ELF-1 (cell line): ENCODE measurements around the gene TMEM108.
"Not testable (repeated sequence)": the region's sequence is repeated elsewhere in the genome, so short reads cannot be mapped to it uniquely, and the experiment has no call there.

Experiments used
- DNase-seq: peaks from one replicate; pipeline ENCODE4 v3.0.0-alpha.2; 2016; ENCODE audit warnings: low read depth, low spot score

The TMEM108 gene

DNA sequence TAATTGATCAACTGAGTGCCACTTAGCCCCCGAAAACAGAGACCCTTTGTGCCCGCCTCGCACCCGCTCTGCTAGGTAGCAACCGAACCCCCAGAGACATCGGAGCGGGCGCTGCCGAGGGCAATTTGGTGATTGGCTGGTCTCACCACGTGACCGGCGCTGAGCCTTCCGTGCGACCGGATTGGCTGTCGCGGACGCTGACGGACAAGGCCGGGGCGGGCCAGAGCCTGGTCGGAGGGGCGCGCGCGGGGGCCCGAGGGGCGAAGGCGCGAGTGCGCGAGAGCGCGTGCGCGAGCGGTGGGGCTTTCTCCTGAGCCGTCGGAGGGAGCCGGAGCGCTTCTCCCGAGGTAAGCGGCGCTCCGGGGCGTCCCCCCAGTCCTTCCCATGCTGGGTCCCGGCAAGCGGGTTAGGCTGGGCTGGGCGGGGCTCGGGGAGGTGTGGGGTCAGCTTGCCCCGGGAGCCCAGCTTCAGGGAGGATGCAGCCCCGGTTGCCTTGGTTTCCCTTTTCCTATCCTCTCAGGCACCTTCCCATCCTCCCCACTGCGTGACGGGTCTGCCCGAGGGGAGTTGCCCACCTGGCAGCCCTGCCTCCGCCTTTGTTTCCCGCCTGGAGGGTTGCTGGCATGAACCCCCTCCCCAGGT is at the start of gene TMEM108:
TSS of gene TMEM108 (plus strand) at position 303 of the 642 bp plus-strand sequence.
- DNase-seq: peak; percentile 90

DNA sequence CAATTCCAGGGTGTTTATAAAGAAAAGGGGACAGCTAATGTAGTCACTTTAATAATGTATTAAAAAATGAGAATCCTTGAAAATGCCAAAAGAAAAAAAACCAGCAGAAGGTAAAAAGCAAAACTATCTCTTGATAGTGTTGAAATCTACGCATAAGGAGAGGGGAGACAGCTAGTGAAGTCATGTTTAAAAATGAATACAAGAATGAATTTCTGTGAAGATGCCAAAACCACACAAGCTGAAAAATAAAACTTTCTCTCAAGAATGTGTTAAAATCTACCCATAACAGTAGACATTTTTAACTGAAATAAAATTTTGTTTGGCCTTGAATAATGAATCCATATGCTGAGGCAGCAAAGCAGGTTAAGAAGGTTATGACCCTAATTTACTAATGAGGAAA is 42.2 kb upstream of the TMEM108 start:
- DNase-seq: no peak

DNA sequence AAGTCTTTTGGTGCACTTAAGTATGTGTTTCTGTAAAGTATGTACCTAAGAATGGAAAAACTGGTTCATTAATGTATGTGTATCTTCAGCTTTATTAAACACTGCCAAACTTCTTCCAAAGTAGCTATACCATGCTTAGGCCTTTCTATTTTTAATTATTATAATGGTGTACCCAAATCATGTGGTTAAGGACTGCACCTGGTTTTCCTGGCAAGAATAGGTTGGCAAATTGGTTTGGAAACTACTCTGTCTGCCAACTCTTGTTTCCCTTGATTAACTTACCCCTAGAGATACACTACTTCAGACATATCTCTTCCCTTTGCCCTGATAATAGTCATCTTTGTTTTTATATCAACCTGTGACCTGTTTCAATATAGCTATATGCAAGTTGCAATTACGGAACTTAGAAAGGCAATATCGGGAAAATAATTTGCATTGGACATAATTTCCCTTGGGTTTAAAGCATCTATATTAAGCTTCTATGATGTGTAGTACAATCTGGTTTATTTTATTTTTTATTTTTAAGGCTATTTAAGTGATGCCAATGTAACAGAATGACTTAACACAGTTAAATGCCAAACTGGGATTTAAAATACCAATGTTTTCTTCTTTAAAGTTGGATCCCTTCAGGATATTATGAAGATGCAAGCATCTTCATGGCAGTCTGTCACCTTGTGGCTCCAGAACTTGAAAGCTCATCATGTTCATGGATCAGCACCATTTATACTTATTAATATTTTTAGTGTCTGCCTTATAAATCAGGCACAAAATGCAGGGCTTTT is 40.6 kb upstream of the TMEM108 start:
- no peak for DNase-seq

DNA sequence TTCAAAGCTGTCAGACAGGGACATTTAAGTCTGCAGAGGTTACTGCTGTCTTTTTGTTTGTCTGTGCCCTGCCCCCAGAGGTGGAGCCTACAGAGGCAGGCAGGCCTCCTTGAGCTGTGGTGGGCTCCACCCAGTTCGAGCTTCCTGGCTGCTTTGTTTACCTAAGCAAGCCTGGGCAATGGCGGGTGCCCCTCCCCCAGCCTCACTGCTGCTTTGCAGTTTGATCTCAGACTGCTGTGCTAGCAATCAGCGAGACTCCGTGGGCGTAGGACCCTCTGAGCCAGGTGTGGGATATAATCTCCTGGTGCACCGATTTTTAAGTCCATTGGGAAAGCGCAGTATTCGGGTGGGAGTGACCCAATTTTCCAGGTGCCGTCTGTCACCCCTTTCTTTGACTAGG is 33.2 kb upstream of the TMEM108 start:
- DNase-seq: not testable (repeated sequence)

DNA sequence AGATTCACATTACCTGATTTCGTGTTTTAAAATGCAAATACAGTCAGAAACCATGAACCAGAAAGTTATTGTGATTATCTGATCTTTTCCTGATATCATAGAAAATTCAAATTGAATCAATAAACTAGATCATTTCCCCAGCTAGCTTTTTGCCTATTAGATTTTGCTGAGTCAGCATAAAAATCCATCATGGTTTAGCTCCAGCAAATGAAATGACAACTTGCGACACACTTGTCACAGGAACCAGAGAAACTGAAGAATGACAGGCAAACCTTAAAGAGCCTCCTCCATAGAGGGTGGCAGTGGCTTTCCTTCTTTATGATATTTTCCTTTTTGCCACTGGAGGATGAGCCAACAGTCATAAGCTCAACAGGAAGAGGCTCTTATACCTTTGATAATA is 30.6 kb upstream of the TMEM108 start:
- no peak for DNase-seq

DNA sequence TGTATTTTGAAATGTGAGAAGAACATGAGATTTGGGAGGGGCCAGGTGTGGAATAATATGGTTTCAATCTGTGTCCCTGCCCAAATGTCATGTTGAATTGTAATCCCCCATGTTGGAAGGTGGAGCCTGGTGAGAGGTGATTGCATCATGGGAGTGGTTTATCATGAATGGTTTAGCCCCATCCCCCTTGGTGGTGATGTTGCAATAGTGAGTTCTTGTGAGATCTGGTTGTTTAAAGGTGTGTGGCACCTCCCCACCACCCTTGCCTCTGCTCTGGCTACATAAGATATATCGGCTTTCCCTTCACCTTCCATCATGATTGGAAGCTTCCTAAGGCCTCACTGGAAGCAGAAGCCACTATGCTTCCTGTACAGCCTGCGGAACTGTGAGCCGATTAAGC is 23.9 kb upstream of the TMEM108 start:
- no peak for DNase-seq

DNA sequence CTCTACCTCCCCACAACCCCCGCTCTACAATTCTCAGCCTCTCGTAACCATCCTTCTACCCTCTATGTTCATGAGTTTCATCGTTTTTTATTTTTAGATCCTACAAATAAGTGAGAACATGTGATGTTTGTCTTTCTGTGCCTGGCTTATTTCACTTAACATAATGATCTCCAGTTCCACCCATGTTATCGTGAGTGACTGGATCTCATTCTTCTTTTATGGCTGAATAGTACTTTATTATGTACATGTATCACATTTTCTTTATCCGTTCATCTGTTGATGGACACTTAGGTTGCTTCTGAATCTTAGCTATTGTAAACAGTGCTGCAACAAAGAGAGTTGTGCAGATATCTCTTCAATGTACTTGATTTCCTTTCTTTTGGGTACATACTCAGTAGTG is 22.6 kb upstream of the TMEM108 start:
- DNase-seq: not testable (repeated sequence)

DNA sequence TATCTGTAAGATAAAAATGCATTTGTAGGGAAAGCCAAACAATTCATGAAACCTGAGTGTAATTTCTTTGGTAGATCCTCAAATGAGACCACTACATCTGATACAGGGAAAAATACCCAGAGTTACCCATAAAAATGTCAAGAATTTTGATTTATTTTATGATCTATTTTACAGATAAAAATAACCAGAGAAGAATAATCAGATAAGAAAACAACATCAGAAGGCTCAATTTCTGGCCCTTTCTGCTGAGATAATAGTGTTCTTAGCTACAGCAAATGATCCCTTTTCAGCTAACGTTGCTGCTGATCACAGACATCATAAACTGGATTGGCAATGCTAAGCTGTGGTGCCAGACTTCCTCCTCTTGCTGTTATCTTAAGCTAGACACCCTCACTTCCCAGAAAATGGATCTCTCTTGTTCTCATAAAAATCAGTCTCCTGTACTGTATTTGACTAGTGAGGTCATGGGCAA is 21.3 kb upstream of the TMEM108 start:
- no peak for DNase-seq

DNA sequence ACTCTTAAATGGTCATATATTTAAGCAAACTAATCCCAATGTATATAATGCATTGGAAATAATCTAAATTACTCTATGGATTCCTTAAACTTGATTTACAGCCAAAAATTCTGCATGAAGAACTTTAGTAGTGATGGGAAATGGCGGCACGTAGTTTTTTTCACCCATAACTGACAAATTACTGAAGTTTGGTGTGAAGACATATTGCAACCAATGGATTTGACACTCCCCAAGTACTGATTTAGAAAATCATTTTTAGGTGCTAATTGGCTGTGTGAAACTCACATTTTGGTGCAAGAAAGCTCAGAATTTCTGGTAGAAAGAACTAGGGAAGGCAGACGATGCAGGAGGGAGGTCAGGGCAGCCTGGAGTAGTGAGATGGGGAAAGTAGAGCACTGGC is 19.3 kb upstream of the TMEM108 start:
- DNase-seq: no peak

DNA sequence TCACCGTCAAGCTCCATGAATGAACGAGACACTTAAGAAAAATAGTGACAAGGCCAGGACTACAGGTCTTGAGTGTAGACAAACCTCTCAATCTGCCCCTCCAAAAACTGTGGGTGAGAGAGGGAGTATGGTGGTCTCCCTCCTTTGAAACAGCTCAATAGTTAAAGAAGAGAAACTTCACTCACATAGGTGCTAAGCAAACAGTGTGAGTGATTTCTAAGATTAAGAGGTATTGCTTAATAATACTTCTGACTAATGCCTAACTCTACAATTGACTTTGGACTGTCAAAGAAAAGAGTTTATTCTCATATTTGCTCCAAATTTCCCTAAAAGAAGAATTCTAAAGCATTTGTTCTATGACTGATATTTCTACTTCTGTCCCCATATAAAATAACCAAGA is 17.0 kb upstream of the TMEM108 start:
- DNase-seq: no peak

DNA sequence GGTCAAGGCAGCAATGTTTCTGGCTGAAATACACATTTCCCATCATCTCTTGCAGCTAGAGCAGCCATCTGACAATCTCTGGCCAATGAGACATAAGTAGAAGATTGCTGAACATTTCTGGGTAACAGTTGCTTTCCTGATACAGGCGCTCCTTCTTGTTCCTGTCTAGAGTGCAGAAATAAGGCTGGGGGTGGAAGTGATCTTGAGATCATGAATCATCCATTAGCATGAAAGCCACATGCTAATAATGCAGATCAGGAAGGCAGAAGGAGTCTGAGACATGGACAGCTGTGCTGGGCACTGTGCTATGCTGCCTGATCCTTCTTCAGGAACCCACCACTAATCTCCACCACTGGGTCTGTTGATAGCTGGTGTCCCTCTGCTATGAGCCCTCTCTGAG is 14.8 kb upstream of the TMEM108 start:
- no peak for DNase-seq

DNA sequence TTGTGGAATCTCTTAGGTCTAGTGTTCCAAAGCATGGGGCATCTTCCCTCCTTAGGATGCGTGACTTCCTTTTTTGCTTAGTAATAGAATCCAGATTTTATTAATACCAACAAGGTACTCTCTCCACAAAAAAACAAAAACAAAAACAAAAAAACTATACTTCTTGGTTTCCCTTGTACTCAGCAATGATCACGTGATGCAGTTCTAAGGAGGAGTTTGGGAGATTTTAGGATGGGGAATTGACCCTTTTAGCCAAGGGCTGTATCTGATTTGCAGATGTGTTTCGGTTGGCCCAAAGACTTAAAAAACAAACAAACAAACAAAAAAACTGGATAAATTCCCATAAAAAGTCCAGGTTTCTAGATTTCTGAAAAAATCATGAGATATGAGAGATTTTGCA is 12.6 kb upstream of the TMEM108 start:
- no peak for DNase-seq

DNA sequence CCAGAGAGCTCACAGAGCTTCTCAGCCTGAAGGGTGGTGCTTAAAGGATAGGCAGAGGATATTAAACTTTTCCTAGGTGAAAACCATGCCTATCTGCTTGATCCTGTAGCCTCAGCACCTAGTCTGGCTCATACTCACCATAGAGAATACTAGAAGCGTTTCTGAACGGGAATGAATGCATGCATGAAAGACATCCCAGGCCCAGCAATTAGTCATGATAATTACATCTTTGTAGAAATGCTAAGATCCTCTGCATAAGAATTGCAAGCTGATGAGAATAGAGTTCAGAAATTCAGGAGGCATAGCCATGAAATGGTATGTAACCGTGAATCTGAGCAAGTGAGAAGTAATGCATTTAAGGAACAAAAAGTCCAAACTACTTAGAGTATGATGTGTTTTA is 5.9 kb upstream of the TMEM108 start:
- no peak for DNase-seq

DNA sequence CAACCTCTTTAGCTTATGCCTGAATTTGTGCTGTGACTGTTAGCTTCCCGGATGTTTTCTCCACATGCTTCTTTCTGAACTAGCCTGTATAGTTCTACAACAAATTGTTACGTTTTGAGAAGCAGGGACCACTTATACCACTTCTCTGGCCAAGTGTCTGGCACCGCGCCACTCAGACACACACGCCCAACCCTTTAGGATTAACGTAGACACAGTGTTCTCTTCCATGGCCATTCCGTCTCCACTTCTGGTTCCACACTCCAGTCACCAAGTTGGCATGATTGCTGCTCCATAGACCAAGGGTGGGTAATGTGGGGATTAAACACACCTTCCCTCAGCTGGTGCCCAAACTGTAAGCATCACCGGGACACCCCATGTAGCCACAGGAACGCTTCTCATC is 755 bp upstream of the TMEM108 start:
- no peak for DNase-seq

DNA sequence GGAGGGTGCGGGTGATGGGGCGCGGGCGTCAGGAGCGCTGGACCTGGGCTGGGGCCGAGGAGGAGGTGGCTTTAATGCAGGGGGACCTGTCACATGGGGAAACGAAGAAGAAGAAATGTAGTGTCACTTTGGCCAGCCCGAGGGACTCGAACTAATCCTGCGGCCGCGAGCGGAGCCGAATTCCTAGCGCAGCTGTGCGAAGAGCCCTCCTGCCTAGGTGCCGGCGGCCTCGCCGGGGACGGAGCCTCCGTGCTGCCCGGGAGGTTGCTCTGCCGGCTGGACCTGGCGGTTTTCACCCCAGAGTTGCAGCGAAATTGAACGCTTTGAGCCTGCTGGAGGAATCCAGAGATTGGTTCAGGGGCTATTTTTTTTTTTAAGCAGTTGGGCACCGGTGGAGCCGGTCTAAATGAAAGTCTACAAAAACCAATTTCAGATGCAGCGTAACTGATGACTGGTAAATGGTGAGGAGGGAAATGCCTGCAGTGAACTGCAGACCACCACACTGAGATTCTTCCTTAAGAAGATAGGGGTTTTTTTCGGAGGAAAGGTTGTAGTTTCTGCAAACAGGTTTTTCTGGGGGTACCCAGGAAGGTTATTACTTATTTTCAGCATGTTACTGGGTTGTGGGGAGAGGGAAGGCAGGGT is 662 bp downstream of the TMEM108 start:
- DNase-seq: peak; percentile 69

DNA sequence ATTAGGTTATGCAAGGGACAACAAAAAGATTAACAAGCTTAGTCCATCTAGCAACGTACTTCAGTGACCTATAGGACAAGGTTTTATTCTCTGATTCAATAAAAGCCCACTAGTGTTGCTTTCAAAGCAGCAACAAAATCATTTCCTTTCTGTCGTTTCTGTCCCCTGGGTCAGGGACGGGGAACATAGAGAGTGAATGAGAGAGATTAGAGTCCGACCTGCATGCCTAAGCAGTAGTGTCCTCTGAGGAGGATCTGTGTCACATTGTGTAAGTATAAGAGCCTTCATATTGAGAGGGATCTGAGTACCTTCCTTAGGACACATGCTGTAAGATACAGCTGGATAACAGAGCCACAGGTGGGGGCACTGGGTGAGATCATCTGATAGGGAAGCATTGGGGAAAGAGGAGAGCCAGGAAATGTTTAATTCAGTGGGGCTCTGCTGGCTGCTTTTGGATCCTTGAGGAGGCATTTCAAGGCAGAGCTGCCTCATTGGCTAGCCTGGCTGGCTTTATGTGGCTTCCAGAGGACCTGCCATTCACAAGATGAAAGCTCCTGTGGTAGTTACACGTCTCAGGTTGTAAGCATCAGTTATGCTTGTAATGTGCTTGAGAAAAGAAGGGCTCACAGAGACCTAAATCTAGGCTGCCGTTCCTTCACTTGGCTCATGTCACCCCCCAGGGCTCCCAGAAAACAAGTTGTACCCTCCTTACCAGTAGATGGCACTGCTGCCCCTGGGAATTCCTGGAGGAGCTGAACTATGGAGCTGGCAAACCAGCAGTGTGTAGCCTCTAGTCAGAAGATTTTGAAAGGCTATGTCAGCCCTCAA is 2.7 kb downstream of the TMEM108 start:
- peak; percentile 83 for DNase-seq

DNA sequence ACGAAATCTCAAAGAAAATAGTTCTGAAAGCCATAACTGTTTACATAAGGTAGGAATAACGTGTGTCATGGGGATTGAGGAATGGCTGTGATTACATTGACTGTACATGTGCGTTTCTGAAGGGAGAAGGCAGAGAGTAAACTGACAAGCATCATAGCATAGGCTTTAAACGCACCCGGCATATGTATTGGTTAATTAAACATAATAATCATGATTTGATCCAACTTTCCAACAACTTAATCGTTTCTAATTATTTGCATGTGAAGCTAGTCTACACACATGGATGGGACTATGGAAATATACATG is 3.3 kb downstream of the TMEM108 start:
- DNase-seq: no peak

DNA sequence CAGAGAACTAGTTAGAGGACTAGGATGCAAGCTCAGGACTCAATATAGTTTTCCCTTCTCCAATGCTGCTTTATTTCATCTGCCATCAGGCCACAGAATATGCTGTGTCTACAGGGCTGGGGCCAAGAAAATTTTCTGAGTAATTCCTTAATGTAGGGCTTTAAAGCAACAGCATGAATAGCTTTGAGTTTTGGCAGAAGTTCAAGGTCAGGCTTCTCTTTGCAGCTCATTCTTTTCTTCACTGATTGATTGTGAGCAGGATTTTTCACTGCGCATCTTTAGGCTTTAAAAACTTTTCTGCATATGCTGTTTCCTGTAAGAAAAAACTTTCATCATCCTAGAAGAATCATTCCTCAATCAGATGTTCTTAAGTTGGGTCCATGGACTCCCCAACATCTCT is 4.6 kb downstream of the TMEM108 start:
- DNase-seq: no peak

DNA sequence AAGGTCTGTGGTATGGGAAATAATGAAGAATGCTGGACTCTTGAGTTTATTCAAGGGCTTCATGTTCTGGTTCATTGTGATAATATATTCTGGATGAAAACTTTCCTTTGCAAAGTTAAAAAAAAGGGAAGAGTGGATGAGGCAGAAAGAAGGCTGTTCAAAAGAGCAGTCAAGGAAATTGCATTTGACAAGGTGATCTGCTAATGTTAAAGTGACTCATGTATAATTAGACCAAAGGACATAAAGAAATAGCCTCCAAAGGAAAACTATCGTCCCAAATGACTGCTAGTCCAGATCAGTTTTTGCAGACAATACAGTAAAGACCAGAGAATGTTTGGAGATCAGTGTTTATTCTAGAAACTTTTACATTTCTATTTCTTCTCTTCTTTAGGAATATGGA is 9.8 kb downstream of the TMEM108 start:
- no peak for DNase-seq

DNA sequence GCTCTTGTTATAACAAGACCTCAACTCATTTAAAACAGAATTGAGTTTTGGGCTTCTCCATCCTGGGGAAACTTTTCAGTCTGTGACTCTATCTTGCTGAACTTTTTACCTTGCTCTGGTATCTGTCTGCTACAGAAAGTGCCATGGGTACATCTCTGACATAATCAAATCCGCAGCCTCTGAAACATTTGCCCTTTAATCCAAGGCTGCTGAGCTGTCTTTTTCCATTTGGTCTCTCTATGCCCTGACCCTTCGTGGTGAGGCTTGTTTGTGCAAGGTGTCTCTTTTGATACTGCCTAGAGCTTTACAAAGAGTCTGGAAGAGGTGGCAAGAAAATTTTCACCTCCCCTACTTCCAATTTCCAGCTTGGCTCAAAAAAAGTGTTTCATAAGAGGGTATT is 11.3 kb downstream of the TMEM108 start:
- no peak for DNase-seq

DNA sequence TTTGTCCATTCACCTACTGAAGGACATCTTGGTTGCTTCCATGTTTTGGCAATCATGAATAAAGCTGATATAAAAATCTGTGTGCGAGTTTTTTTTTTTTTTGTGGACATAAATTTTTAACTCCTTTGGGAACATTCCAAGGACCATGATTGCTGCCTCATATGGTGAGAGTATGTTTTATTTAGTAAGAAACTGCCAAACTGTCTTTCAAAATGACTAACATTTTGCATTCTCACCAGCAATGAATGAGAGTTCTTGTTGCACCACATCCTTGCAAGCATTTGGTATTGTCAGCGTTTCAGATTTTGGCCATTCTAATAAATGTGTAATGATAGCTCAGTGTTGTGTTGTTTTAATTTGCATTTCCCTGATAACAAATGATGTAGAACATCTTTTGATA is 12.7 kb downstream of the TMEM108 start:
- DNase-seq: no peak

DNA sequence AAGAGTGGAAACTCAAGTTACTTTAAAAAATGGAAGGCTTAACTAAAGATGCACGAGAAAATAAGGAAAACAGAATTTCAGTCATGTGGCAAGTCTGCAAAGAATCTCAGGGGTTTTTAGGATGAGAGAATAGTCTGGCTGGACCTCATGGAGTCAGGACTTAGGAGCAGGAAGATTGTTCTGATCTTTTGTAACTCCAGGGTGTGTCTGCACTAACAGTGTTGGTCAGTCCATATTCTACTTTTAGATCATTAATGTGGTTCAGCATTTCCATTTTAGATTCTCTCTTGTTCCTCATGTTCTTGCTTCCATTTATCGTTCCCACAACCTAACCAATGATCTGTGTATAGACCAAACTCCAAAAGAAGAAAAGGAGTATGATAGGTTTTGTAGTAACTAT is 15.3 kb downstream of the TMEM108 start:
- no peak for DNase-seq
